ENCODE measurements around the gene SYNGR4.

Gene SYNGR4

DNA sequence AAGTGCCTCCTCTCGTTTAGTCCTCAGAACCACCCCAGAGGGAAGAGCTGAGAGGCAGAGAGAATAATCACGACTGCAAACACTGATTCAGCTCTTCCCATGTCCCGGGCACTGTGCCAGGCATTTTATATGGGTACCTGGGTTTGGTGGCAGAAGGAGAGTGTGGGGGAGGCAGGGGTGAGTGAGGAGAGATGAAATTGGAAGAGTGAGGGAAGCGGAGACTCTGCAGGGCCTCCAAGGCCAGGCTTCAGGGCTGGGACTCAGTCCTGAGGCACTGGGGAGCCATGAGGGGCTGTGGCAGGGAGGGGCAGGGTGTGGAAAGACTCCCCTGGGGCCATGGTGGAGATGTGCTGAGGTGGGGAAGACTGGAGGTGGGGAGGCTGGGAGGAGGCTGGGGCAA lies 8.7 kb downstream of the SYNGR4 start:
- DNase-seq (ENCODE audit: low read depth, low spot score), result peak; percentile 78

DNA sequence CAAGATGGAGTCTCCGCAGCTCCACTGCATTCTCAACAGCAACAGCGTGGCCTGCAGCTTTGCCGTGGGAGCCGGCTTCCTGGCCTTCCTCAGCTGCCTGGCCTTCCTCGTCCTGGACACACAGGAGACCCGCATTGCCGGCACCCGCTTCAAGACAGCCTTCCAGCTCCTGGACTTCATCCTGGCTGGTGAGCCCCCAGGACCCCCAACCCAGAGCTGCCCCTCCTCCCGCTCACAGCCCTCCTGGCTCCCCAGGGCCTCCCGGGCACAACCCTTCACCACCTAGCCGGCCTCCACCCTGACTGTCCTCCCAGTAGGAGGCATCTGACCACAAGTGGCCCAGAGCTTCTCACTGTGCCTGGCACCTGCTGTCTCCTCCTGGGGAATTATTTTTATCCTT lies 9.4 kb downstream of the SYNGR4 start:
- DNase-seq (ENCODE audit: low read depth, low spot score), result no peak
- Histone ChIP-seq H3K9me3 (ENCODE audit: low read depth, low read length) (no peaks in the 10 kb centered on the region), H3K4me3 (no peak overlapping the region), H3K27ac (no peak overlapping the region; the same call in 1 of the 2 replicates), H3K36me3 (ENCODE audit: insufficient read depth, low read length) (no peaks in the 10 kb centered on the region), H3K9ac (ENCODE audit: insufficient read length) (no peak overlapping the region)
- TF ChIP-seq EZH2 (IDR thresholded peaks at IDR 0.05), result no peak
- TF ChIP-seq FOXP2 (optimal IDR thresholded peaks at IDR 0.05; ENCODE audit: control extremely low read depth, extremely low read length, insufficient read depth), result no peak
- TF ChIP-seq POLR2AphosphoS5 (IDR thresholded peaks at IDR 0.05; ENCODE audit: borderline replicate concordance, low read depth, low read length), result no peak

More for the DNA sequence above, 8.7 kb downstream of the SYNGR4 start:
- peak overlapping the region; percentile 51 for H3K4me3 ChIP-seq
- no peaks in the 10 kb centered on the region for H3K9me3 ChIP-seq (ENCODE audit: low read depth, low read length)
- H3K27ac ChIP-seq, result peak overlapping the region; percentile 91
- no peaks in the 10 kb centered on the region for H3K36me3 ChIP-seq (ENCODE audit: insufficient read depth, low read length)
- TF ChIP-seq FOXP2 (optimal IDR thresholded peaks at IDR 0.05; ENCODE audit: control extremely low read depth, extremely low read length, insufficient read depth) (no peak), POLR2AphosphoS5 (IDR thresholded peaks at IDR 0.05; ENCODE audit: borderline replicate concordance, low read depth, low read length) (peak; percentile 53; the same call in 1 of the 2 replicates)
- H3K9ac ChIP-seq (ENCODE audit: insufficient read length), result peak overlapping the region; percentile 34

DNA sequence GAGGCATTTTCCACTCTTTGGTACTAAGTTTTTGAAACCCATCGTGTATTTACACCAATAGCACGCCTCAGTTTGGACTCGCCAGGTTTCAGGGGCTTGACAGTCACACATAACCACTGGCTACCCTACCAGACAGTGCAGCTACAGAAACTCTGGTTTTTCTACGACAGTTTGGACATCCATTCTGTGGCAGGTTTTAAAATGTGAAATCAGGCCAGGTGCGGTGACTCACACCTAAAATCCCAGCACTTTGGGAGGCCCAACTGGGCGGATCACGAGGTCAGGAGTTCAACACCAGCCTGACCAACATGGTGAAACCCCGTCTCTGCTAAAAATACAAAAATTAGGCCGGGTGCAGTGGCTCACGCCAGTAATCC lies 14.0 kb downstream of the SYNGR4 start:
- H3K9me3 ChIP-seq (ENCODE audit: low read depth, low read length), result no peaks in the 10 kb centered on the region
- no peak for TF ChIP-seq POLR2AphosphoS5 (IDR thresholded peaks at IDR 0.05; ENCODE audit: borderline replicate concordance, low read depth, low read length)
- TF ChIP-seq EZH2 (IDR thresholded peaks at IDR 0.05), result no peak
- TF ChIP-seq FOXP2 (optimal IDR thresholded peaks at IDR 0.05; ENCODE audit: control extremely low read depth, extremely low read length, insufficient read depth), result no peak
- no peak overlapping the region for H3K4me3 ChIP-seq
- peaks cover 19% of the 10 kb centered on the region; the same call in 1 of the 2 replicates for H3K36me3 ChIP-seq (ENCODE audit: insufficient read depth, low read length)
- 0 out of 2 replicates have a peak overlapping the region, but pooled peaks have one; percentile 36 for H3K27ac ChIP-seq
- H3K9ac ChIP-seq (ENCODE audit: insufficient read length), result no peak overlapping the region
- DNase-seq (ENCODE audit: low read depth, low spot score), result no peak

DNA sequence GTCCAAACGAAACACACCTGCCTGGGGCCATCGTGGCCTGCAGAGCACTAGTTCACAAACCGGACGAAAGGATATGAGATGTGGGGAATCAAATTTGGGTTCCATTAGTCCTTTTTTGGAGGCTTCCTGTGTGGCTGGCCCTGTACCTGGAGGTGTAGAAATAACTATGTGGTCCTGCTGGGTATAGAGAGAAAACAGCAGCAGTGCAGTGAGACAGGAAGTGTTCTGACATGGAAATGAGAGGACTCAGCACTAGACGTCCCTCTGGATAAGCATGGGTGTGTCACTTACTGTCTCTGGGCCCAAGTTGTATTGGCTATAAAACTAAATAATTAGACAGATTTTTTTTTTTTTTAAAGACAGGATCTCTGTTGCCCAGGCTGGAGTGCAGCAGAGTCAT lies 14.9 kb downstream of the SYNGR4 start:
- TF ChIP-seq POLR2AphosphoS5 (IDR thresholded peaks at IDR 0.05; ENCODE audit: borderline replicate concordance, low read depth, low read length), result no peak
- no peak for TF ChIP-seq FOXP2 (optimal IDR thresholded peaks at IDR 0.05; ENCODE audit: control extremely low read depth, extremely low read length, insufficient read depth)
- no peak for TF ChIP-seq EZH2 (IDR thresholded peaks at IDR 0.05)
- no peak overlapping the region for H3K9ac ChIP-seq (ENCODE audit: insufficient read length)
- DNase-seq (ENCODE audit: low read depth, low spot score), result no peak
- H3K4me3 ChIP-seq, result no peak overlapping the region
- peaks cover 26% of the 10 kb centered on the region for H3K36me3 ChIP-seq (ENCODE audit: insufficient read depth, low read length)
- H3K27ac ChIP-seq, result peak overlapping the region; percentile 78
- H3K9me3 ChIP-seq (ENCODE audit: low read depth, low read length), result no peaks in the 10 kb centered on the region

DNA sequence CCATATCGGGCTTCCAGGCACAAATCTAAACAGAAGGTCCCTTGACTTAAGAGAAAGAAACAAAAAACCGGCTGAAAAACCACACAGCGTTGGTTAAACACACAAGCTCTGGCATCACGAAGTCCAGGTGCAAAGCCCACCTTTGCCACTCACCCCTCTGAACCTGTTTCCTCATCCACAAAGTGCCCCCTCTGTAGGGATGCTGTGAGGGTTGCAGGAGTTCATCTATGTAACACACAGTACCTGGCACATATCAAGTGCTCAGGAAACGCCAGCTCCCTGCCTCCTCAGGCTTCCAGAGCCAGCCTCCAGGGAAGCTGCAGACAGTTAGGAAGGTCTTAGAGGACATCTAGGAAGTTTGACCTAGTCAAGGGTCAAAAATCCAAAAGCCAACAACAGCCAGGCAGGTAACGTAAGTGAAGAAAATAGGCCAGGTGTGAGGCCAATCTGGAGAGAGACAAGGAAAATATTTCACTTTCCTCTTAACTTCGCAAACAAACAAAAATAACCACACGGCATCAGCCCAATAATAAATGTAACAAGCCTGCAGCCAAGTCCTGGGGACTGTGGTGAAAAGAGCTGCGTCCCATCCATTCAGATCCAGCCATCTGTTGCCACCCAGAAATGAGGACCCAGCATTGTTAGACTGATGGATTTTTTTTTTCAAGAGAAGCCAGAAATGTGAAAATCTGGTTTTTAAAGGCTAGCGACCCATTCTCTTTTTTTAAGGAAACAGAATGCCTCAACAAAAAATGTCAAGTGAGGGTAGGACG lies 17.2 kb downstream of the SYNGR4 start:
- peaks cover 46% of the 10 kb centered on the region for H3K36me3 ChIP-seq (ENCODE audit: insufficient read depth, low read length)
- no peak for DNase-seq (ENCODE audit: low read depth, low spot score)
- TF ChIP-seq EZH2 (IDR thresholded peaks at IDR 0.05) (no peak), FOXP2 (optimal IDR thresholded peaks at IDR 0.05; ENCODE audit: control extremely low read depth, extremely low read length, insufficient read depth) (no peak), POLR2AphosphoS5 (IDR thresholded peaks at IDR 0.05; ENCODE audit: borderline replicate concordance, low read depth, low read length) (no peak)

DNA sequence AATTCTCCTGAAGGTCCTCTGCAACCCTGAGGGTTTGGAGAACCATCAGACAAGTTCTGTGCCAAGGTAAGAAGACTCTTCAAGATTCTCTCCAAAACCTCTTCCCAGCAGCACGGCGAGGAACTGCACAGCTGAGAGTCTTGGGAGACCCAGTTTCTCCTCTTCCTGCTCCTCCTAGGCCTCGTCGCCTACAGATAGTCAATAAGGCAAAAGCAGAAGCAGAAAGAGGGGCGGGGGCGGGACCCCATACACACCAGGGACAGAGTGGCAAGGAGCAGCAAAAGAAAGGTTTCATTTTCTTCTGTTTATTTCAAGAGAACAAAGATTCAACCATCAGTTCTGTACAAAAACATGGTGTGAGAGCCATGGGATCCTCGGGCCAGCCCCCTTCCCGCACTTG lies 18.1 kb downstream of the SYNGR4 start:
- Histone ChIP-seq H3K9me3 (ENCODE audit: low read depth, low read length) (no peaks in the 10 kb centered on the region), H3K4me3 (no peak overlapping the region), H3K9ac (ENCODE audit: insufficient read length) (no peak overlapping the region), H3K36me3 (ENCODE audit: insufficient read depth, low read length) (peaks cover 55% of the 10 kb centered on the region), H3K27ac (0 out of 2 replicates have a peak overlapping the region, but pooled peaks have one; percentile 13)
- no peak for DNase-seq (ENCODE audit: low read depth, low spot score)
- TF ChIP-seq FOXP2 (optimal IDR thresholded peaks at IDR 0.05; ENCODE audit: control extremely low read depth, extremely low read length, insufficient read depth) (no peak), EZH2 (IDR thresholded peaks at IDR 0.05) (no peak), POLR2AphosphoS5 (IDR thresholded peaks at IDR 0.05; ENCODE audit: borderline replicate concordance, low read depth, low read length) (no peak)

More for the DNA sequence above, 17.2 kb downstream of the SYNGR4 start:
- Histone ChIP-seq H3K27ac (0 out of 2 replicates have a peak overlapping the region, but pooled peaks have one; percentile 16), H3K9me3 (ENCODE audit: low read depth, low read length) (no peaks in the 10 kb centered on the region), H3K4me3 (no peak overlapping the region), H3K9ac (ENCODE audit: insufficient read length) (no peak overlapping the region)

DNA sequence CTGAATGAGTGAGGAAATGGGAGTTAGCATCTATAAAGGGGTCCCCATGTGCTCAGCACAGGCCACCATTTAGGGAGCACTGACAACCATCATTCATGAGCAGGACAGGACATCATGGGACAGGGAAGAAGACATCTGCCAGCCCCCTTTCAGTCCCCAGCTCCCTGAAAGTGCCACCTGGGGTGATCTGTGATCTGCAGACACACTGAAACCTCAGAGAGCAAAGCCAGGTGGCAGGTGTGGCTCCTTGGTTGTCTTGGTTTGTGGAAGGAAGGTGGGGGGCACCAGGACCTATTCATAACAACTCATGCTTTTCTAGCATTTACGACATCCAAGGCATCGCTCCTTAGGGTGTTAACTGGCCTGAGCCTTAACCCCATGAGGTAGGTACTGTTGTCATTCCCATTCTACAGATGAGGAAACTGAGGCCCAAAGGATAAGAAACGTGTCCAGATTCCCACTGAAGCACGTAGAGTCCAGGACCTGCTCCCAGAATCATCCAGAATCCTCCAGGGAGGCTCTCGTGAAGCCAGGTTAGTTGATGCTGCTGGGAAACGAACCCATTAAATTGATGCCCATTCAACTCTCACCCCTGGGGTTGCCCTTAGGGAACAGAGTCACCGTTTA lies 21.4 kb downstream of the SYNGR4 start:
- Histone ChIP-seq H3K27ac (no peak overlapping the region), H3K36me3 (ENCODE audit: insufficient read depth, low read length) (peaks cover 73% of the 10 kb centered on the region), H3K9ac (ENCODE audit: insufficient read length) (no peak overlapping the region), H3K9me3 (ENCODE audit: low read depth, low read length) (no peaks in the 10 kb centered on the region), H3K4me3 (no peak overlapping the region)
- TF ChIP-seq EZH2 (IDR thresholded peaks at IDR 0.05), result no peak
- TF ChIP-seq POLR2AphosphoS5 (IDR thresholded peaks at IDR 0.05; ENCODE audit: borderline replicate concordance, low read depth, low read length), result no peak
- TF ChIP-seq FOXP2 (optimal IDR thresholded peaks at IDR 0.05; ENCODE audit: control extremely low read depth, extremely low read length, insufficient read depth), result no peak
- no peak for DNase-seq (ENCODE audit: low read depth, low spot score)

DNA sequence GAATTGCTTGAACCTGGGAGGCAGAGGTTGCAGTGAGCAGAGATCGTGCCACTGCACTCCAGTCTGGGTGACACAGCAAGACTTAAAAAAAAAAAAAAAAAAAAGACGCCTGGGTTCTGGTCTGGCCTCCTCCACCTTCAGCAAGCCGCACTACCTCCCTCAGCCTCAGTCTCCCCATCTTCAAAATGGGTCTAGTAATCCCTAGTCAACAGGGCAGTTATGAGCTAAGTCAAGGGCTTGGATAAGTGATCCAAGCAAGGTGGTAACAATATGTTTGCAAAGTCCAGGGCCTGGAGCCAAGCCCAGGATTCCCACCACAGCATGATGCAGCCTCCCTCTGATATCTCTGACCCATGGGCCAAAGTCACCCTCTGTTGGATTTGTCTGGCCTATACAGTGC lies 22.8 kb downstream of the SYNGR4 start:
- TF ChIP-seq FOXP2 (optimal IDR thresholded peaks at IDR 0.05; ENCODE audit: control extremely low read depth, extremely low read length, insufficient read depth), result no peak
- no peak for TF ChIP-seq POLR2AphosphoS5 (IDR thresholded peaks at IDR 0.05; ENCODE audit: borderline replicate concordance, low read depth, low read length)
- no peak for TF ChIP-seq EZH2 (IDR thresholded peaks at IDR 0.05)
- Histone ChIP-seq H3K27ac (no peak overlapping the region), H3K36me3 (ENCODE audit: insufficient read depth, low read length) (peaks cover 65% of the 10 kb centered on the region), H3K9me3 (ENCODE audit: low read depth, low read length) (no peaks in the 10 kb centered on the region), H3K9ac (ENCODE audit: insufficient read length) (no peak overlapping the region), H3K4me3 (no peak overlapping the region)
- no peak for DNase-seq (ENCODE audit: low read depth, low spot score)

Measured in SK-N-MC (cell line).